Effector memory CD4-positive, alpha-beta T cell (primary cell): ENCODE results near the gene CYS1.

ENCODE experiments used
- DNase-seq, 3 donors: peaks; one replicate each; pipeline ENCODE4 v3.0.0-alpha.2; 2020
- H3K27ac ChIP-seq: 2 replicates; pipeline ENCODE4 v1.7.0; 2013; ENCODE audit warnings: mild to moderate bottlenecking, low read length, moderate library complexity; ENCODE audit not compliant: insufficient read depth, poor library complexity, severe bottlenecking
- H3K27me3 ChIP-seq: replicated peaks from 2 replicates; pipeline ENCODE4 v1.7.0; 2013; ENCODE audit warnings: mild to moderate bottlenecking, low read length; ENCODE audit not compliant: insufficient read depth, control insufficient read depth, poor library complexity, severe bottlenecking
- H3K36me3 ChIP-seq: 2 replicates; pipeline ENCODE4 v1.7.0; 2013; ENCODE audit warnings: mild to moderate bottlenecking, low read length, moderate library complexity; ENCODE audit not compliant: control insufficient read depth, insufficient read depth
- H3K4me1 ChIP-seq: 2 replicates; pipeline ENCODE4 v1.7.0; 2013; ENCODE audit warnings: low read length, mild to moderate bottlenecking; ENCODE audit not compliant: control insufficient read depth, insufficient read depth, poor library complexity, severe bottlenecking
- H3K4me3 ChIP-seq: 2 replicates; pipeline ENCODE4 v1.7.0; 2013; ENCODE audit warnings: low read length, low read depth, mild to moderate bottlenecking; ENCODE audit not compliant: insufficient read depth, poor library complexity, severe bottlenecking
- H3K9me3 ChIP-seq: 2 replicates; pipeline ENCODE4 v1.7.0; 2013; ENCODE audit warnings: mild to moderate bottlenecking, low read length, moderate library complexity; ENCODE audit not compliant: control insufficient read depth

CYS1 gene

GRCh38 chr2:10062931-10063365 is 17.3 kb downstream of the CYS1 start:
- Histone ChIP-seq H3K4me3 (no peak overlapping the region), H3K9me3 (no peaks in the 10 kb centered on the region), H3K36me3 (no peaks in the 10 kb centered on the region), H3K4me1 (no peaks in the 10 kb centered on the region), H3K27me3 (no peaks in the 10 kb centered on the region), H3K27ac (no peak overlapping the region)
- DNase-seq = no peak

- no peak for DNase-seq
- no peaks in the 10 kb centered on the region for H3K9me3 ChIP-seq
- no peaks in the 10 kb centered on the region for H3K36me3 ChIP-seq
- H3K4me3 ChIP-seq = no peak overlapping the region
- H3K27me3 ChIP-seq = no peaks in the 10 kb centered on the region
- H3K27ac ChIP-seq = no peak overlapping the region
- no peaks in the 10 kb centered on the region for H3K4me1 ChIP-seq
Observed at GRCh38 chr2:10061221-10061925, 18.8 kb downstream of the CYS1 start.

GRCh38 chr2:10059552-10060335 is 20.5 kb downstream of the CYS1 start:
- H3K9me3 ChIP-seq = no peaks in the 10 kb centered on the region
- H3K4me3 ChIP-seq = no peak overlapping the region
- no peak for DNase-seq
- H3K4me1 ChIP-seq = no peaks in the 10 kb centered on the region
- H3K27ac ChIP-seq = no peak overlapping the region
- no peaks in the 10 kb centered on the region for H3K27me3 ChIP-seq
- H3K36me3 ChIP-seq = no peaks in the 10 kb centered on the region

- no peak overlapping the region for H3K4me3 ChIP-seq
- H3K4me1 ChIP-seq = no peaks in the 10 kb centered on the region
- DNase-seq = no peak
- peaks cover 6% of the 10 kb centered on the region for H3K36me3 ChIP-seq
- no peak overlapping the region for H3K27ac ChIP-seq
- H3K9me3 ChIP-seq = no peaks in the 10 kb centered on the region
- H3K27me3 ChIP-seq = no peaks in the 10 kb centered on the region
Observed at GRCh38 chr2:10059016-10059351, 21.2 kb downstream of the CYS1 start.

GRCh38 chr2:10058251-10059015 is 21.8 kb downstream of the CYS1 start:
- H3K27ac ChIP-seq = no peak overlapping the region
- no peaks in the 10 kb centered on the region for H3K9me3 ChIP-seq
- DNase-seq = no peak
- peaks cover 12% of the 10 kb centered on the region for H3K36me3 ChIP-seq
- H3K27me3 ChIP-seq = no peaks in the 10 kb centered on the region
- H3K4me3 ChIP-seq = no peak overlapping the region
- H3K4me1 ChIP-seq = no peaks in the 10 kb centered on the region

- DNase-seq = no peak
- no peak overlapping the region for H3K27ac ChIP-seq
- peaks cover 20% of the 10 kb centered on the region for H3K36me3 ChIP-seq
- no peaks in the 10 kb centered on the region for H3K4me1 ChIP-seq
- no peaks in the 10 kb centered on the region for H3K9me3 ChIP-seq
- no peak overlapping the region for H3K4me3 ChIP-seq
- no peaks in the 10 kb centered on the region for H3K27me3 ChIP-seq
Observed at GRCh38 chr2:10057231-10058107, 22.7 kb downstream of the CYS1 start.

- Histone ChIP-seq H3K27ac (no peak overlapping the region), H3K4me1 (no peaks in the 10 kb centered on the region), H3K27me3 (no peaks in the 10 kb centered on the region), H3K36me3 (peaks cover 26% of the 10 kb centered on the region), H3K4me3 (no peak overlapping the region), H3K9me3 (no peaks in the 10 kb centered on the region)
- DNase-seq = no peak
Observed at GRCh38 chr2:10056439-10056838, 23.8 kb downstream of the CYS1 start.

GRCh38 chr2:10054976-10055375 is 25.2 kb downstream of the CYS1 start:
- no peaks in the 10 kb centered on the region for H3K27me3 ChIP-seq
- H3K27ac ChIP-seq = no peak overlapping the region
- no peaks in the 10 kb centered on the region for H3K4me1 ChIP-seq
- peaks cover 26% of the 10 kb centered on the region for H3K36me3 ChIP-seq
- H3K4me3 ChIP-seq = no peak overlapping the region
- no peak for DNase-seq
- H3K9me3 ChIP-seq = no peaks in the 10 kb centered on the region

GRCh38 chr2:10054424-10054823 is 25.8 kb downstream of the CYS1 start:
- Histone ChIP-seq H3K4me1 (no peaks in the 10 kb centered on the region), H3K36me3 (peaks cover 32% of the 10 kb centered on the region), H3K27ac (no peak overlapping the region)

More at GRCh38 chr2:10054424-10054823, 25.8 kb downstream of the CYS1 start:
- no peaks in the 10 kb centered on the region for H3K27me3 ChIP-seq
- DNase-seq = no peak
- H3K9me3 ChIP-seq = no peaks in the 10 kb centered on the region
- H3K4me3 ChIP-seq = no peak overlapping the region
